DND-41 (cell line): ENCODE results near the gene GALNT18.

Experiments
- ATAC-seq: fragments of 200-7000 bp; cut with Tn5 transposase; 3 replicates; pipeline ENCODE4 v1.9.1; 2021; ENCODE audit warnings: low read depth; ENCODE audit not compliant: insufficient read depth
- DNase-seq: peaks from one replicate; pipeline ENCODE4 v3.0.0-alpha.2; 2020
- H2AFZ ChIP-seq: 2 replicates; pipeline ENCODE4 v1.6.0; 2012; ENCODE audit warnings: low read depth, low read length
- H3K27ac ChIP-seq: 2 replicates; pipeline ENCODE4 v1.5.1; 2012; ENCODE audit warnings: low read length, inconsistent platforms
- H3K27me3 ChIP-seq: fragments of 200-600 bp; sonication (generic); 2 replicates; pipeline ENCODE4 v1.6.0; 2012; ENCODE audit warnings: low read length, mild to moderate bottlenecking, inconsistent platforms; ENCODE audit not compliant: insufficient read depth, poor library complexity
- H3K36me3 ChIP-seq: 2 replicates; pipeline ENCODE4 v1.5.1; 2012; ENCODE audit warnings: low read length, inconsistent platforms; ENCODE audit not compliant: insufficient read depth
- H3K4me1 ChIP-seq: 2 replicates; pipeline ENCODE4 v1.5.1; 2012; ENCODE audit warnings: mild to moderate bottlenecking, low read length; ENCODE audit not compliant: insufficient read depth
- H3K4me2 ChIP-seq: 2 replicates; pipeline ENCODE4 v1.6.0; 2012; ENCODE audit warnings: mild to moderate bottlenecking, moderate library complexity, low read length, inconsistent platforms; ENCODE audit not compliant: insufficient read depth
- H3K4me3 ChIP-seq, 2 experiments: fragments of 200-600 bp in 1 of 2; shearing (Covaris generic) in 1 of 2; 2 replicates each; pipeline ENCODE4 v1.5.1; 2012 to 2016; ENCODE audit warnings: inconsistent platforms in 2 of 2, low read length in 2 of 2, mild to moderate bottlenecking in 2 of 2, low read depth in 1 of 2, moderate library complexity in 1 of 2
- H3K79me2 ChIP-seq: 2 replicates; pipeline ENCODE4 v1.6.0; 2012; ENCODE audit warnings: low read length, inconsistent platforms; ENCODE audit not compliant: insufficient read depth
- H3K9ac ChIP-seq: 2 replicates; pipeline ENCODE4 v1.6.0; 2012; ENCODE audit warnings: low read depth, mild to moderate bottlenecking, inconsistent platforms, low read length, moderate library complexity
- H3K9me3 ChIP-seq: 2 replicates; pipeline ENCODE4 v1.5.1; 2012; ENCODE audit warnings: low read length, moderate library complexity, mild to moderate bottlenecking, inconsistent platforms; ENCODE audit not compliant: insufficient read depth, severe bottlenecking
- H4K20me1 ChIP-seq: 2 replicates; pipeline ENCODE4 v1.6.0; 2012; ENCODE audit warnings: low read length; ENCODE audit not compliant: insufficient read depth
- CTCF ChIP-seq: IDR thresholded peaks from 2 replicates; pipeline ENCODE4 v1.5.1; 2012; ENCODE audit warnings: borderline replicate concordance, low read length, moderate library complexity, mild to moderate bottlenecking; ENCODE audit not compliant: poor library complexity, severe bottlenecking; ENCODE audit errors: extremely low read depth
- EZH2 ChIP-seq: IDR thresholded peaks from 3 replicates; pipeline ENCODE4 v1.6.1; 2012; ENCODE audit warnings: borderline replicate concordance, low read depth, mild to moderate bottlenecking, moderate library complexity, low read length, inconsistent platforms; ENCODE audit not compliant: severe bottlenecking

The GALNT18 gene

DNA sequence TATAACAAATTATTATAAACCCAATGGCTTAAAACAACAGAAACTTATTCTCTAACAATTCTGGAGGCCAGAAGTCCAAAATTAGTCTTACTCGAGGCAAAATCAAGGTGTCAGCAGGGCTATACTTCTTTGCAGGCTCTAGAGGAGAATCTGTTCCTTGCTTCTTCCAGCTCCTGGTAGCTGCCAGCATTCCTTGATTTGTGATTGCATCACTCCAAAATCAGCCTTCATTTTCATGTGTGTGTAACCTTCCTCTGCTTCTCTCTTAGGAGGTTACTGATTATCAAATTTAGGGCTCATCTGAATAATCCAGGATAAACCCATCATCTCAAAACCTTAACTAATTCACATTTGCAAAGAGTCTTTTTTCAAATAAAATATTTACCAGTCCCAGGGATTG is 23.6 kb downstream of the GALNT18 start:
- no peaks in the 10 kb centered on the region for H3K79me2 ChIP-seq
- H4K20me1 ChIP-seq, result no peaks in the 10 kb centered on the region
- no peak overlapping the region for H3K4me2 ChIP-seq
- no peak overlapping the region for H2AFZ ChIP-seq
- no peak overlapping the region for H3K4me3 ChIP-seq
- H3K27ac ChIP-seq, result no peak overlapping the region
- H3K9ac ChIP-seq, result no peak overlapping the region
- DNase-seq (no peak), ATAC-seq (no peak)
- TF ChIP-seq CTCF, result no peak
- no peak for TF ChIP-seq EZH2
- H3K27me3 ChIP-seq, result peaks cover 6% of the 10 kb centered on the region
- no peaks in the 10 kb centered on the region for H3K36me3 ChIP-seq
- no peaks in the 10 kb centered on the region for H3K9me3 ChIP-seq
- H3K4me1 ChIP-seq, result no peaks in the 10 kb centered on the region

DNA sequence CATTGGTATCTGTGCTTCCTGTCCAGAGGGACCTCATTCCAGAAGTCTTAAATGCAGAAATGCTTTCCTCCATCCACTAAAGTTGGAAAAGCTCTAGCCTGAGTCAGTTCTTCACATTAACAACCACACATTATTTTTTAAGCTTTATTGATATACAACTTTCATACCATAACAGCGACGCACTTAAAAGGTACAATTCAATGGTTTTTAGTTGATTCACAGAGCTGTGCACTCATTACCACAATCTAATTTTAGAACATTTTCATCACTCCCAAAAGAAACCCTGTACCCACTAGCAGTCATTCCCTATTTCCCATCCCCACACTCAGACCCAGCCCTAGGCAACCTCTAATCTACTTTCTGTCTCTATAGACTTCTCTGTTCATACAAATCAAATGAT is 27.6 kb downstream of the GALNT18 start:
- no peak overlapping the region for H3K9ac ChIP-seq
- H3K27me3 ChIP-seq, result peaks cover 3% of the 10 kb centered on the region
- TF ChIP-seq EZH2 (no peak), CTCF (no peak)
- no peak overlapping the region for H3K4me3 ChIP-seq
- no peaks in the 10 kb centered on the region for H3K36me3 ChIP-seq
- no peaks in the 10 kb centered on the region for H4K20me1 ChIP-seq
- H3K4me1 ChIP-seq, result no peaks in the 10 kb centered on the region
- no peak overlapping the region for H3K4me2 ChIP-seq
- H3K9me3 ChIP-seq, result no peaks in the 10 kb centered on the region
- H3K27ac ChIP-seq, result no peak overlapping the region
- ATAC-seq, result no peak
- no peak for DNase-seq
- H2AFZ ChIP-seq, result no peak overlapping the region
- H3K79me2 ChIP-seq, result no peaks in the 10 kb centered on the region

DNA sequence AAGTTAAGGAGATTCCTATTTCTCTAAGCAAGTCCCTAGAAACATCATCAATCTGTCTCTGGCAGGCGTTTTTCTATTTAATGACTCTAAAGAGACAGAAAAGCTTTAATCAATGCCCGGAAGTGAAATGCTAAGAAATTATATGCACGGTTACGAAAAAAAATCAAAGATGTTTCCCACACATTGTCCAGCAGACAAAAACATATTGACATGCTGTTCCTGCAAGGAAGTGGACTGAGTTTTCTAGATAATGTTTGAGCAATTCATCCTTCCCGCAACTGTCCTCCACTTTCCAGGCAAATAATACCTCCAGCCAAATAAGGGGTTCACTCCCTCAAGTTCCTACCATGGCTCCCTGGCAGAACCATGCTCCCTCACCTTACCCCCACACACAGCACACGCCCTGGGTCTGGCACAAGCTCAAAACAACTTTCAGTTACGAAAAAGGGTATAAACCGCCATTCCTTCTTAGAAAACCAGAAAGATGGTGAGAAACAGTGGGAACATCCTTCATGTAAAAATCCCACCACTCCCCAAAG is 29.6 kb downstream of the GALNT18 start:
- H3K79me2 ChIP-seq, result no peaks in the 10 kb centered on the region
- no peaks in the 10 kb centered on the region for H4K20me1 ChIP-seq
- no peak overlapping the region for H3K4me3 ChIP-seq

More for the DNA sequence above, 29.6 kb downstream of the GALNT18 start:
- H3K9ac ChIP-seq, result no peak overlapping the region
- no peaks in the 10 kb centered on the region for H3K9me3 ChIP-seq
- no peak overlapping the region for H3K4me2 ChIP-seq
- H2AFZ ChIP-seq, result no peak overlapping the region
- no peaks in the 10 kb centered on the region for H3K4me1 ChIP-seq
- H3K36me3 ChIP-seq, result no peaks in the 10 kb centered on the region
- TF ChIP-seq EZH2, result no peak
- TF ChIP-seq CTCF, result no peak
- ATAC-seq (no peak), DNase-seq (no peak)
- no peak overlapping the region for H3K27ac ChIP-seq
- peaks cover 6% of the 10 kb centered on the region for H3K27me3 ChIP-seq
